HG03060 (cell line): ENCODE data around the gene CD300H.
A peak's percentile ranks its signal among the peaks of the same experiment; 100 is the strongest.
"Not testable (repeated sequence)": the region's sequence is repeated elsewhere in the genome, so short reads cannot be mapped to it uniquely, and the experiment has no call there.

Experiments used
- ATAC-seq: cut with Tn5 transposase; IDR thresholded peaks from one replicate; pipeline ENCODE4 v1.9.1; 2021; ENCODE audit warnings: low read depth, moderate number of reproducible peaks; ENCODE audit not compliant: unreplicated experiment

Gene CD300H

GRCh38 chr17:74528491-74529199 is 38.7 kb downstream of the CD300H start:
- peak; percentile 88 for ATAC-seq

GRCh38 chr17:74527756-74528155 is 39.6 kb downstream of the CD300H start:
- ATAC-seq, result no peak

DNA sequence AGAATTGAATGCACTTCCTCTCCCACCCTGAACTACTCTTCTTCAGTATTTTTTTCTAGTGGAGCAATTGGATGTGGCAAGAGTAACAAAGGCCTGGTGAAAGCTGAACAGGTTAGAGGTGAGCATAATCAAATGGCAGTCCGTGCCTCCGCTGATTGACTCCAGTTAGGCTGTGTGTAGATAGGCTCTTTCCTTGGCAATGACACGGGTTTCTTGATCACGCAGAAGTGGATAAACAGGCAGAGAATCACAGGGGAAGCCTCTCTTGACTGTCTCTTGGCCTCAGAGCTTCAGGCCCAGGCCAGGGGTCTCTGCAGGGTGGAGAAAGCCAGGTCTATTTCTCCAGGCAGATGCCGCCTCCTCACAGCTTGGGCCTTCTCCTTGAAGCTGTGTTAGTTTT is 40.2 kb downstream of the CD300H start:
- no peak for ATAC-seq

DNA sequence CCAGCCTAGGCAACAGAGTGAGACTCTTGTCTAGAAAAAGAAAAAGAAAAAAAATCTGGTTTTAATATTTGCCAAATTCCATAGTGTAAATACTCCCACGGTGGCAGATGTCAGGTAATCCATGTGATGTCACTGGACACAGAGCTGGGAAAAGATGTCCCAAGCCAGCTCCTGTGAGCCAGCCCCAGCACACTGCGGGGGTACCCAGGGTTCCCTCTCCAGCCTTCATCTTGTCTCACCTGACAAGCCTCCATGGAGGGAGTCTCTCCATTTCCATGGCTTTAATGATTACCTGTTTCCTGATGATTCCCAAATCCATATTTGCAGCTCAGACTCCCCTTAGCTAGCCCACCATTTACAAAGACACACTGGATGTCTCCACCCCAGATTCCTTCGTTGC is 40.6 kb downstream of the CD300H start:
- no peak for ATAC-seq

GRCh38 chr17:74525781-74526288 is 41.5 kb downstream of the CD300H start:
- no peak for ATAC-seq

- no peak for ATAC-seq
Measured at GRCh38 chr17:74525465-74525725, 41.9 kb downstream of the CD300H start.

- no peak for ATAC-seq
Measured at GRCh38 chr17:74524653-74525464, 42.5 kb downstream of the CD300H start.

DNA sequence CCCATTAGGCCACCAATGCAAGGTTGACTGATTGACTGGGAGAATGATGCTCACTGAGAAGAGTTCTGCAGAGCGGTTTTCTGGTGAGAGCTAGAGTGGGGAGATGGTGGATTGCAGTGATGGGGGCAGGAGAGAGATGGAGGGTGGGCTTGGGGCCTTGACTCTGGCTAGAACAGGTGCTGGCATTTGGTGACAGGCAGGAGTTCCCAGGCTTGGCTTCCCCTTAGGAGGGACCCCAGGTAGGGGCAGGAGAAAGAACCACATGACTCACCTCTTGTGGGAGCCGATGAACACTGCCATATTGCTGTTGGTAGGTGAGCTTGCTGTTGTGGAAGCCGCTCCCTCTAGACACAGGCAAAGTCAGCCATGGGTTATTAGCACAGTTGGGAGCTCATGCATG is 44.0 kb downstream of the CD300H start:
- ATAC-seq, result no peak

GRCh38 chr17:74522381-74523105 is 44.8 kb downstream of the CD300H start:
- ATAC-seq, result no peak

DNA sequence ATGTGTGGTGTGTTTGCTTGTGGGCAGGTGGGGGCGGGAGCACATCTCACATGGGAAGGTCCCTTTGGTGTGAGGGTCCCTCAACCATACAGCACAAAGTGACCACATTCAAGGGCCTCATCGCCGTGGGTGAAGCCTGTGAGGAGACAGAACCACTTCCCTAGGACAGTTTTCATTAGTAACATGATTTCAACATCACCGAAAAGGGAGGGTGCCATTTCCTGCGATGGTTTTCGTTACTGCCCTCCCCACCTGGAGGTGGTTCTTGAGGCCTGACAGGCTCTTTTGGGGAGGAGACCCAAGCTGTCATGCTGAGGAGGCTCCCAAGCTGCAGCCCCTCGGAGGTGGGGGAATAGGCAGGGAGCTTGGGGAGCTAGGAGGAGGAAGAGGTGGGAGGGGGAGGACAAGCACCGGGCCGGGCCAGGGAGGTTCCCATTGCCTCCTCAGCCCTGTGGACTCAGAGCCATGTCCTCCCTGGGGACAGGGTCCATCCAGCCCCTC is 45.6 kb downstream of the CD300H start:
- no peak for ATAC-seq

GRCh38 chr17:74520790-74521480 is 46.4 kb downstream of the CD300H start:
- ATAC-seq, result no peak

DNA sequence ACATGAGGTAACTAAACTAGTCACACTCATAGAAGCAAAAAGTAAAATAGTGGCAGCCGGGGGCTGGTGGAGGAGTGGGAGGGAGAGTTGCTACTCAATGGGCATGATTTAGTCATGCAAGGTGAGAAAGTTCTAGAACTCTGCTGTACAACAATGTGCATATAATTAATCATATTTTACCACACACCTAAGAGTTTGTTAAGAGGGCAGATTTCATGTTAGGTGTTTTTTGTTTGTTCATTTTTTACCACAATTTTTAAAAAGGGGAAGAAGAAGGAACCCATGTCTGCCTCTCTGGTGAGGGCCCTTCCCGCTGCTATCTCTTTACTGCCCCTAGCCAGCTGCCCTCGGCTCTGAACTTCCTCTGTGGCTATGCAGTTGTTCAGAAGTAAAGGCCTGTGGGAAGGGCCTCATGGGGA is 47.3 kb downstream of the CD300H start:
- ATAC-seq, result peak; percentile 37

GRCh38 chr17:74518413-74518981 is 48.8 kb downstream of the CD300H start:
- ATAC-seq, result not testable (repeated sequence)

GRCh38 chr17:74516561-74517328 is 50.6 kb downstream of the CD300H start:
- no peak for ATAC-seq

DNA sequence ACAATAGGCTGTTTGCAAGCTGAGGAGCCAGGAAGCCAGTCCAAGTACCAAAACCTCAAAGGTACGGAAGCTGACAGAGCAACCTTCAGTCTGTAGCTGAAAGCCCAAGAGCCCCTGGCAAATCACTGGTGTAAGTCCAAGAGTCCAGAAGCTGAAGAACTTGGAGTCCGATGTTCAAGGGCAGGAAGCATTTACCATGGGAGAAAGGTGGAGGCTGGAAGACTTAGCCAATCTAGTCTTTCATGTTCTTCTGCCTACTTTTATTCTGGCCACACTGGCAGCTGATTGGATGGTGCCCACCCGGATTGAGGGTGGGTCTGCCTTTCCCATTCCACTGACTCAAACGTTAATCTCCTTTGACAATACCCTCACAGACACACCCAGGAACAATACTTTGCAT is 51.4 kb downstream of the CD300H start:
- ATAC-seq, result no peak

GRCh38 chr17:74514632-74515334 is 52.5 kb downstream of the CD300H start:
- ATAC-seq, result no peak

DNA sequence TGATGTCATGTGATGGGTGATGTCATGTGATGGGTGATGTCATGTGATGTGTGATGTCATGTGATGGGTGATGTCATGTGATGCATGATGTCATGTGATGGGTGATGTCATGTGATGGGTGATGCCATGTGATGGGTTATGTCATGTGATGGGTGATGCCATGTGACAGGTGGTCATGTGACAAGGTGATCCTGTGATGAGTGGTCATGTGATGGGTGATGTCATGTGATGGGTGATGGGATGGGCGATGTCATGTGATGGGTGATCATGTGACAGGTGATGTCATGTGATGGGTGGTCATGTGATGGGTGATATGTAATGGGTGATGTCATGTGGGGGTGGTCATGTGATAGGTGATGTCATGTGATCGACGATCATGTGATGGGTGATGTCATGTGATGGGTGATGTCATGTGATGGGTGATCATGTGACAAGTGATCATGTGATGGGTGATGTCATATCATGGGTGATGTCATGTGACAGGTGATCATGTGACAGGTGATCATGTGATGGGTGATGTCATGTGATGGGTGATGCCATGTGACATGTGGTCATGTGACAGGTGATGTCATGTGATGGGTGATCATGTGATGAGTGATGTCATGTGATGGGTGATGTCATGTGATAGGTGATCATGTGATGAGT is 53.2 kb downstream of the CD300H start:
- no peak for ATAC-seq

DNA sequence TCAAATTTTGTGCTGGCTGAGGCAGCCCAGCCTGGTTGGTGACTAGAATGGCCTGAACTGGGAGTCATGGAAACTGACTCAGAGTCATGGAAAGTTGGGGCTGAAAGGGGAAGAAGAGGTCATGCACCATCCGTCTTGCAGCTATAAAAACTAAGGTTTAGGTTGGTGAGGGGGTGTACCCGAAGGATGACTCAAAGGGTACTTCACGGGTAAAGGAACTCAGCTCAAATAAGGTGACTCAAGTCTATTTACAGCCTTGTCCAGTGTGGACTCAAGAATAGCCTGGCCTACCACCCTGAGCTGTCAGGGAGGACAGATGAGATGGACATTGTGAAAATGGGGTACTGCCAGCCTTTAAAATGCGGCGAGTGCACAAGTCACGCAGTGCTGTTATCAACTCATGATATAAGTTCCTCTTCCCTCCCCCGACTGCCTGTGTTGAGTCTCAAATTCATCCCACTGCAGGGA is 54.7 kb downstream of the CD300H start:
- ATAC-seq, result no peak
